ENCODE data around the gene ABHD4.
"Not testable (repeated sequence)": the region's sequence is repeated elsewhere in the genome, so short reads cannot be mapped to it uniquely, and the experiment has no call there.

ABHD4 gene

GRCh38 chr14:22561661-22562579 is 36.2 kb upstream of the ABHD4 start:
- DNase-seq, result no peak

- DNase-seq, result peak; percentile 23
Measured at GRCh38 chr14:22563987-22564386, 34.1 kb upstream of the ABHD4 start.

- DNase-seq, result no peak
Measured at GRCh38 chr14:22564463-22564862, 33.6 kb upstream of the ABHD4 start.

- no peak for DNase-seq
Measured at GRCh38 chr14:22565391-22565945, 32.6 kb upstream of the ABHD4 start.

GRCh38 chr14:22566266-22566665 is 31.8 kb upstream of the ABHD4 start:
- DNase-seq, result not testable (repeated sequence)

- DNase-seq, result no peak
Measured at GRCh38 chr14:22566845-22567244, 31.3 kb upstream of the ABHD4 start.

- no peak for DNase-seq
Measured at GRCh38 chr14:22567437-22567836, 30.7 kb upstream of the ABHD4 start.

GRCh38 chr14:22569106-22569736 is 28.9 kb upstream of the ABHD4 start:
- no peak for DNase-seq

GRCh38 chr14:22569737-22570131 is 28.4 kb upstream of the ABHD4 start:
- DNase-seq, result no peak

- DNase-seq, result peak; percentile 83
Measured at GRCh38 chr14:22570132-22570949, 27.8 kb upstream of the ABHD4 start.

- DNase-seq, result peak; percentile 36
Measured at GRCh38 chr14:22572562-22573058, 25.5 kb upstream of the ABHD4 start.

GRCh38 chr14:22573804-22574203 is 24.3 kb upstream of the ABHD4 start:
- DNase-seq, result no peak

- no peak for DNase-seq
Measured at GRCh38 chr14:22577334-22577908, 20.7 kb upstream of the ABHD4 start.

- no peak for DNase-seq
Measured at GRCh38 chr14:22579236-22579635, 18.9 kb upstream of the ABHD4 start.

- DNase-seq, result no peak
Measured at GRCh38 chr14:22579881-22580280, 18.2 kb upstream of the ABHD4 start.

- DNase-seq, result no peak
Measured at GRCh38 chr14:22580625-22581024, 17.5 kb upstream of the ABHD4 start.

- no peak for DNase-seq
Measured at GRCh38 chr14:22583994-22584393, 14.1 kb upstream of the ABHD4 start.

GRCh38 chr14:22587247-22587646 is 10.9 kb upstream of the ABHD4 start:
- DNase-seq, result no peak

GRCh38 chr14:22587677-22588422 is 10.2 kb upstream of the ABHD4 start:
- not testable (repeated sequence) for DNase-seq

- no peak for DNase-seq
Measured at GRCh38 chr14:22588526-22589095, 9.5 kb upstream of the ABHD4 start.

- DNase-seq, result peak; percentile 100
Measured at GRCh38 chr14:22589096-22589839, 8.8 kb upstream of the ABHD4 start, which contains the start of gene DAD1. TSS of gene DAD1 (minus strand) at chr14:22589224. CDS start at chr14:22589157, 67 bp downstream.
